Stimulated activated CD8-positive, alpha-beta memory T cell treated with anti-CD3 and anti-CD28 coated beads, Interleukin-4, amount 100 ng/mL, for 24 hours (primary cell): ENCODE data around the gene PIK3CD.
A peak's percentile ranks its signal among the peaks of the same experiment; 100 is the strongest.
"Not testable (repeated sequence)": the region's sequence is repeated elsewhere in the genome, so short reads cannot be mapped to it uniquely, and the experiment has no call there.

Experiments used
- DNase-seq: peaks from one replicate; pipeline ENCODE4 v3.0.0-alpha.2; 2020; ENCODE audit warnings: low read depth

PIK3CD gene

DNA sequence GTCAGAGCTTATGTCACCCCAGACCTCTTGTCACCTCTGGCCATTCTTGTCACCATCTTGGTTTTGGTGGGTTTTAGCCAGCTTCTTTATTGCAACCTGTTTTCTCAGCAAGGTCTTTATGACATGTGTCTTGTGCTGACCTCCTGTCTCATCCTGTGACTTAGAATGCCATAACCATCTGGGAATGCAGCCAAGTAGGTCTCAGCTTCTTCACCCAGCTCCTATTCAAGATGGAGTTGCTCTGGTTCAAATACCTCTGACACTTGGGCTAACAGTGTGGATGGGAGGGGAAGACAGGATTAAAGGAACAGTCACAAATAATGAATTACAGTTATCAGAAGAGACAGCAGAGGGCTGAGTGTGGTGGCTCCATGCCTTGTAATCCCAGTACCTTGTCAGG lies 30.5 kb upstream of the PIK3CD start:
- no peak for DNase-seq

DNA sequence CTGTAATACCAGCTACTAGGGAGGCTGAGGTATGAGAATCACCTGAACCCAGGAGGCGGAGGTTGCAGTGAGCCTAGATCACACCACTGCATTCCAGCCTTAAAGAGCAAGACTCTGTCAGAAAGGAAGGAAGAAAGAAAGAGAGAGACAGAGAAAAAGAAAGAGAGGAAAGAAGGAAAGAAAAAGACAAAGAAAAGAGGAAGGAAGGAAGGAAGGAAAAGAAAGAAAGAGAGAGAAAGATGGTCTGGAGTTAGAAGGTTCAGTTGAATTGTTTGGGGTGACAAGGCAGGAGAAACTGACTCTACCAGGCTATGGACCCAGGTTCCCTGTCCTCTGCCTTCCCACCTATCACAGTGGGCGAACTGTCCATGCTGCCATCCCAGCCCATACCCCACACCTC lies 27.4 kb upstream of the PIK3CD start:
- DNase-seq, result no peak

DNA sequence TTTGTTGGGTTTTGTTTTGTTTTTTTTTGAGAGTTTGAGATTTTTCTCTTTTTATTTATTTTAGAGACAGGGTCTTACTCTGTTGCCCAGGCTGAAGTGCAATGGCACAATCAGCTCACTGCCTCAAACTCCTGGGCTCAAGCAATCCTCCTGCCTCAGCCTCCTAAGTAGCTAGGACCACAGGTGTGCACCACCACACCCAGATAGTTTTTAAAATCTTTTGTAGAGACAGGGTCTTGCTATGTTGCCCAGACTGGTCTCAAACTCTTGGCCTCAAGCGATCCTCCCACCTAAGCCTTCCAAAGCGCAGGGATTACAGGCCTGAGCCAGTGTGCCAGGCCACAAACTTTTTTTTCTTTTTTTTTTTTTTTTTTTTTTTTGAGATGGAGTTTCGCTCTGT lies 26.5 kb upstream of the PIK3CD start:
- DNase-seq, result not testable (repeated sequence)

DNA sequence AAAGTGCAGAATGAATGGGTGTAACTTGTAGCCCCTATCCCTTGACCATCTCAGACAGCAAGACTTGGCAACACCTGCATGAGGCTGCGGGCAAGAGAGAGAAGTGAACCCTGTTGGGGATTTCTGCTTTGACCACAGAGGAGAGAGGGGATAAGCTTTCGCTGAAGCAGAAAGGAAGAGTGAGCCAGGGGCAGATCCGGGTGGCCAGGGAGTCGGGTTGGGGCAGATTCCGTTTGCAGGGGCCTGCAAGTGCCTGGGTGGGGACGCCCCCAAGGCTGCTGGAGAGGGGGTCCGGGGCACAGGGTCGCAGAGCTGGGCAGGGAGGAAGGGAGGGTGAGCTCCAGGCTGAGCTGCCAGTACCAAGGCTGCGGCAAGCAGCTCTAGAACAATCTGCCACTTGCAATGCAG lies 25.3 kb upstream of the PIK3CD start:
- no peak for DNase-seq

DNA sequence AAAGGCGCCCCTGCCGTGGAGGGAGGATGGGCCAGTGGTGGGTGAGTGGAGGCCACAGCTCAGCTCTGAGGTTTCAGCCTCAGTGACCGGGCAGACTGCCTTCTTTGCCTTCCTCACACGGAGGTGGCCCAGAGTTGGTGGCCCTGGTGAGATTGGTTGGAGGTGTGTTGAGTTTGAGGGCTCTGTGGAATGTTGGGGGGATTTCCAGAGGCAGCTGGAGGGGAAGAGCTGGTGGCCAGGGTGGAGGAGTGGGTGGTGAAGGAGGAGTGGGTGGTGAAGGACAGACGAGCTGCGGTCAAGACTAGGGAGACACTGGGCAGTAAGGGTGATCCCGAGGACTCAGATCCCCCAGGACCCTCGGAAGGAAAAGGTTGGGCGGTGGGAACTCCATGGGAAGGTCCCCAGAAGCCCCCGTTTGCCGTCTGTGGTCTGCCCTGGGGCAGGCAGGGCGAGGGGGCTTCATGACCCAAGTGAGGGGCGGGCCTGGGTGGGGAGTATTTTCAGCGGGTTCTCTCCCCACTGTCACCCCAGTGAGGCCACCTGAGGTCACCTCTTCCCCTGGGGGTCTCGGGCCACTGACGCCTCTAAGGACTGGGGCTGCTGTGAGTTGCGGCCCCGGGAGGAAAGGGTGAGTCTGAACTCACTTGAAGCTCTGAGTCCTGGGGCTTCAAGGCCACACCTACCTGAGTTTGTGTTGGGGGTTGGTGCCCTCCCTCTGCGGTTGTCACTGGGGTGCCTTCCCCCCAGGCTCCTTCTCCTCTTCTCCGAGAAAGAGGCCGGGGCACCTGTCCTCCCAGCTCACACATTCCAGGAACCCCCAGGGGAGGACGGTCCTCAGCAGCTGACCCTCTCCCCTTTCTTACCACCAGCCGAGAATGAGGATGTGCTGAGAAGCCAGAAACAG lies 22.7 kb upstream of the PIK3CD start:
- peak; percentile 57 for DNase-seq

DNA sequence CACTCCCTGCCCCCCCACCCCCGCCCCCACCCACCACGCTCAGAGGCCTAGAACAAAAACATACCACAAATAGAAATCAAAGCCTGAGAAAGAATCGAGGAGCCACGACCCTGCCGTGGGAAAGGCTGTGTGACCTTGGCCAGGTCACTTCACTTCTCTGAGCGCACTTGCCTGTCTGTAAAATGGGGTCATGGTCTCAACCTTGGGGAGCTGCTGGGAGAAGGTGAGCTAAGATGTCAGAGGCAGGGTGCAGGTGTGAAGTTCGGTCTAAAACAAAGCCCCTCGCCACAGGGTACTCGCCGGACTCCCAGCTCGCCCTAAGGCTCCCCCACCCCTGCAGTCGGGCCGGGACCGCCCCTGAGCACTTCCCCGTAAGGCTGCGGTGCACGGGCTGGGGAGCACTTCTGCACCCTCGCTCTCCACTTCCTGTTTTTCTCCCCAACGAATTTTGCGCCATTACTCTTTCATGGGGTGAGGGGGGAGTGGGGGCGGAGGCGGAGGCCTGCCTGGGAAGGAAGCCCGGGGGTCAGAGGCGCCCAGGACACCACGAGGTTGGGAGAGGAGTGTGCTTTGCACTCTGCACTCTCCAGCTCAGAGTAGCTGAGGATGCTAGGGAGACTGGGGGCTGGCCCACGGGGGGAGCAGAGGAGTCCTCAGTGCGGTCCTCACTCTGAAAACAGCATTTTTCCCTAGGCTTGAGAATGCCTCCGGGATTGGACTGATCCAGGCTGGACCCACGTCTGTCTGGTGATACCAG lies 21.9 kb upstream of the PIK3CD start:
- peak; percentile 67 for DNase-seq

DNA sequence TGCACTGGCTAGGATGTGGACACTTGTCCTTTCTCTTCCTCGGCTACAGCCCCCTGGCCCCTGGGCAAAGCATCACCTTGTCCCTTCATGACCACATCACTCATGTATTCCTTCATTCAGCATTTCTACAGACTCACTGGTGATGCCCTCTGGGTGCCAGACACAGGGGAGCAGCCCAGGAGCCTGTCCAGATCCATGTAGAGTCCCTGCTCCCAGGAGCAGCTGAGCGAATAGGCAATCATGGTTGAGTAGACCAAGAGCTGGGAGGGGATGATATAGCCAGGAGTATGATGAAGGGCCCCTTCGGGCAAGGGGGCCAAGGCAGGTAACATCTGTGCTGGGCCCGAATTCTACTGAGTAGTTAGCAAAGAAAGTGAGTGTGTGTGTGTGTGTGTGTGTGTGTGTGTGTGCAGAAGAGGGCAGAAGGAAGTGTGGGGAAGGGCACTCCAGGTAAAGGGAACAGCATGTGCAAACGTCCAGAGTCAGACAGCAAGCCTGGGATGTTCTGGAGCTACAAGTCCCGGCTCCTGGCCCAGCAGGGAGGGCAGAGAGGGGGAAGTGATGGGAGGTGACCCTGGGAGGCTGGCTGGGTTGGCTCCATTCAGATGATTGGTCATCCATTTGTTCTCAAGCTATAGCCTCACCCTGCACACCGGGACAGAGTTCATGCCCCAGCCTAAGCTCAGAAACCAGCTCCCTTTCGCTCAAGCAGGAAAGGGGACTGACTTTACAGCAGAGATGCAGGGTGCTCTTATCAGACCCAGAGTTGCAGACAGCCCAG lies 21.0 kb upstream of the PIK3CD start:
- no peak for DNase-seq

DNA sequence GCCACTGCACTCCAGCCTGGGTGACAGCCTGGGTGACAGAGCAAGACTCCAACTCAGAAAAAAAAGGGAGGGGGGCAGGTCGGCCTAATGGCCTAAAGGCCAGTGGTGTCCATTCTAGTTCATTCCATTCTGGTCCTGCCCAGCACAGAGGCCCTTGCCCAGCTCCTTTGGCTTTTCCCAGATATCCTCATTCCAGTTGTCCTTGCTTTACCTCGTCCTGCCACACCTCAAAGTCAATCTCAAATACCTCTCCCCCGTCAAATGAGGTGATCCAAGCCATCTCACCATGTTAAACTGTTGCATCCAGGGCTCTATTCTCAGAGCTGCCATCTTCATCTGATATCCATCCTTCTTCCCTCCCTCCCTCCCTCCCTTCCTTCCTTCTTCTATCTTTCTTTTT lies 19.9 kb upstream of the PIK3CD start:
- no peak for DNase-seq

DNA sequence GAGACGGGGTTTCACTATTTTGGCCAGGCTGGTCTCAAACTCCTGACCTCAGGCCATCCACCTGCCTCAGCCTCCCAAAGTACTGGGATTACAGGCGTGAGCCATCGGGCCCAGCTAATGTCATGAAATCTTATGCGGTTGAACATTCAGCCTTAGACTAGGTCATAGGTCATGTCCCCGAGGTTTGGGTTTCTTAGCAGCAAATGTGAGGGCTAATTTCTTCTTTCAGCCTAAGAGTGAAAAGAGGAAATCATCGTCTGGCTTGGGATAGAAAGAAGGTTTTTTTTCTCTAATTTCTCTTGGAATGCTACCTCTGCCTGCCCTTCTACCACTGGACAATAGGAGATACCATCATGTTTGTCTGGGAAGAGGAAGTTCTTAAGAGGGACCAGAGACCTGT lies 18.0 kb upstream of the PIK3CD start:
- DNase-seq, result no peak

DNA sequence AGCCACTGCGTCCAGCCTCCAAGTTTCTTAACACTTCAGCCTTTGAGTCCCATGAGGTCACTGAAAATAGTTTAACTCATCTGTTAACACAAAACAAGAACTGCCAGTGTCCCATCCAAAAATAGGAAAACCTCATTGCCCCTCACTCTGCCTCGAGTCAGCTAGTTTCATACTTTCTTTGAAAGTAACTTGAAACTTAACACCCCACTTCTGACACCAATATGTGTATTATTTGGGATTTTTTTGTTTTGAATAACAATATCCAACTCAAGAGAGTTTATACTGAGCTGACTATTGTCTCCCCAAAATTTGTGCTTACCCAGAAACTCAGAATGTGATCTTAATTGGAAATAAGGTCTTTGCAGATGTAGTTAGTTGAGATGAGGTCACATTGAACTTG lies 16.9 kb upstream of the PIK3CD start:
- no peak for DNase-seq

DNA sequence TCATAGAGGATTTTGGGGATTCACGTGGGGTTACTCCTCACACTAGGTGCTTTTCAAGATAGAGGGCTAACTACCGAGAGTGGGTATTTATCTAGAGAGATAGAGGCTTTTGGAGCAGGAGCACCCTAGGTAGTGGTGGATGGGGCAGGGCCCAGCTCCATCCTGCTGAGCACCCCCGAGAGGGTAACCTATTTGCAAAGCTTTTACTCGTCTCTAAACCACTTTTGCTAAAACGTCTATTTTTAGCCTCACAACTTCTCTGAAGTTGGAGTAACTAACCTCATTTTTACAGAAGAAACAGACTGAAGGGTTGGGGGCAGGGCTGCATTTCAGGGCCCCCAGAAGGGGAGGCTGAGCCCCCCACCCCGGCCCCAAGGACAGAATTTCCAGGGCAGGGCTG lies 12.3 kb upstream of the PIK3CD start:
- no peak for DNase-seq

DNA sequence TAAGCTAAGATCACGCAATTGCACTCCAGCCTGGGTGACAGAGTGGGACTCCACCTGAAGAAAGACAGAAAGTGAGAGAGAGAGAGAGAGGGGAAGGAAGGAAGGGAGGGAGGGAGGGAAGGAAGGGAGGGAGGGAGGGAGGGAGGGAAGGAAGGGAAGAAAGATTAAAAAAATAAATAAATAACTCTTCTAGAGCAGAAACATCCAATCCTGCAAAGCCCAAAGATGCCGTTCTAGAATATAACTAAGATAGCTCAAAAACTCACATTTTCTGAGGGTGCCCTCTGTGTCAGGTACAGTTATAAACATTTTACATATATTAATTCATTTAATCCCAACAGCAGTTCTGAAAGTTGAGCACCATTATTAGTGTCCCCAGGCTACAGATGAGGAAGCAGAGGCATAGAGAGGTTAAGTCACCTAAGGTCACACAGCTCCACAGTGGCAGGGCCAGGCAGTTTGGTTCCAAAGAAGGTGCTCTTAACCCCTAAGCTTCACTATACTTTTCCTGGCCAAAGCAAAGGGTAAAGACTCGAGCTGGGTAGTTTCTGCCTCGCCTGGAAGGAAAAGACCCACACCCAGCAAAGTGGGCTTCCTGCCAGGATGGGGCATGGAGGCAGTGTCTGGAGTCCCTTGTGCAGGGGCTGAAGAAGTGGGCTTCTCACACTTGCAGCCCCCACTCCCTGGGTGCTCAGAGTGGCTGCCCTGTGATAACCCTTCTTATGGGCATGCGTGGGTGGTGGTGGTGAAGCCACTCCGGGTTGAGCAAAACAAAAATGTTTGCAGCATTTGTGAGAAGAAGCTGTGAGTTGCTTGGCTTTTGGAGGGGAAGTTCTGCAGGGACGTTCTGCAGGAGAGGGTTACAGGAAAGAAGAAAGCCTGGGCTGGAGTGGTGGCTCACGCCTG lies 7.9 kb upstream of the PIK3CD start:
- peak; percentile 16 for DNase-seq

DNA sequence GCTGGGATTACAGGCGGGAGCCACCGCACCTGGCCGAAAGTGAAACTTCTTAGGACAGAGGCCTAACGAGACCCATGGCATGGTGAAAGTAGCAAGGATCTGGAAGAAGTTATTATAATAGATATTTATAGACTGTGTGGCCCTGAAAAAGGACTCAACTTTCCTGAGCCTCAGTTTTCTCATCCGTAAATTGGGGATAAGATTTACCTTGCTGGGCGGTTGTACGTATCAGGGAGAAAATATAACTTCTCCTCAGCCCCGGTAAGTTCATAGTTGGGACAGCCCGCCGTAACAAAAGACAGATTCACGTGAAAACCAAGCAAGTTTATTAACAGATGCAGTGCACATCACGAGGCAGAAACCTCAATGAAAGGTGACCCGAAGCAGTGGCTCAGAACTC lies 5.5 kb upstream of the PIK3CD start:
- no peak for DNase-seq

DNA sequence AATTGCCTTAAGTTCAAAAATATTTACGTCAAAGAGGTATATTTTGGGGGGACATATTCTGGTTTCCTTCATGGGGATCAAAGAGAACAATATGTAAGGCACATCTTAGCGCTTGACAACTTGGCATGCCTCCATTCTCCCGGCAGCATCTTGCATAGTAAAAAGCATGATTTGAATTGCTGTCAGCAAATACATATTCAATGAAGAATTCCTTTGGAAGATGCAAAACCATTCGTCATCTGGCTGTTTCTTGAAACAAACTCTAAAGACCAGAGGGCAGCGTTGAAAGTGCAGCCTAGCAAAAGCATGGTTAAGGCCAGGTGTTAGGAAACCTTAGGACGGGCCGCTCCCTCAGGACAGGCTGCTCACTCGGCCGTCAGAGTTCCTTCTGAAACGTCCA lies 3.4 kb upstream of the PIK3CD start:
- DNase-seq, result no peak

DNA sequence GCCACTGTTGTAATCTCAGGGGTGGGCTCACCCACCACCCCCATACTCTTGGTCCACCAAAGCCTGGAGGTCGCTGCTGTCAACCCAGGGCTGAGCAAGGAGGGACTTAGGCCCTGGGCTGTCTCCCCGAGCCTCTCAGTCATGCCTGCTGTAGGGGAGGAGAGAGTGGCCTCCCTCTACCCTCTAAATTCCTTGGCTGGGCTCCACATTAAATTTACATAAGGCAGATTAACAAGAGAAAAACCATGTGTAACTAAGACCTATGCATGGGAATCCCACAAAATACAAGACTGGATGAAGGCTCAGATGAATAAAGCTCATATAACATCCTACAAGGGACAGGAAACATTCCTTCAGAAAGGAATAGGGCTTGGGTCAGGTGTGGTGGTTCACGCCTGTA lies 1.8 kb upstream of the PIK3CD start:
- DNase-seq, result no peak

DNA sequence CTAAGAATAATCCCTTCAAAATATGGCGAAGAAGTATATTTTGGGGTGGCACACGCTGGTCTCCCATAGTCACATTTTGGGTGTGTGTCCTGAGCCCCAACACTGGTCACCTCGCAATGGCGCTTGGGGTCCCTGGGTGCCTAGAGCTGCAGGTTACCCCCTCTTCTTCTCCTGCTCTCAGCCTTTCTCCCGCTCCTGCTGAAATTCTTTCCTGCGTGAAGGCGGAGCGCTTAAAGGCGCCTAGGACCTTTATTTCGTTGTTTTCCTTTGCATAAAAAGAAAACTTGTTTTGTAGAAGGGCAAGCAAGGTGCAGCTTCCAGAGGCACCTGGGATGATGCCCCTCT lies 339 bp upstream of the PIK3CD start:
- DNase-seq, result no peak

DNA sequence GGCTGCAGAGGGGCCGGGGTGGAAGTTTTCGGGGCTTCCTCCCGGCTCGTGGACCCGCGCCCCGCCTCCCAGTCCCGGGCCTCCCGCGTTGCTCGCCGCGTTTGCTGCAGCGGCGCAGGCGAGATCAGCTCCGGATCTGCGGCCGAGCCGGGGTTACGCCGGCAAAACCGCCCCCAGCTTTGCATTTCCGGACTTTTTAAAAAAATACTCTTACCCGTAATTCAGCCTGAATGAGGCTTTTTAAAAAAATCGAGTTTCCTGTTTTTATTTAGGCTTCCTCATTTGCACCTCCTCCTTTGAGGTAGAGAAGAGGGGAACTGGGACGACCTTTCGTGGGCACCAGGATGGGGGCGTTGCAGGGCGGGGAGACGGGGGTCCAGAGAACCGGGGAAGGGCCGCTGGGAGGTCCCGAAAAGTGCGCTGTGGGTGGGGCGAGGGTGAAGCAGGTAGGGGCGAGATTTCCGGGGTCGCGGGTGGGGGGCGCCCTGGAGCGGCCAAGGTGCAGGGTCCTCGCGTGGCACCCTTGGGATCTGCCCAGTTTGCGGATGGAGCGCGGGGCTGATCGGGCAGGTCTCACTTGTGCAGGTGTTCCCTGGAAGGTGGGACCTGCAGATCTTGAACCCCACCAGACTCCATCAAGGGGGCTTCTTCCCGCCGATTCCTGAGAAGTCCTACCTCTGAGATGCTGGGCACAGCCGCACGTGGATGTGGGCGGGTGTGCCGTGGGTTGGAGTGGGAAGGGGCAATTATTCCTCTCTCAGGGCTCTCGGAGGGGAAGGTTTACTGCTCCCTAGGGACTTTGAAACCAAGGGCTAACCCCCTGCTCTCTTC lies 1.1 kb downstream of the PIK3CD start:
- DNase-seq, result peak; percentile 44

DNA sequence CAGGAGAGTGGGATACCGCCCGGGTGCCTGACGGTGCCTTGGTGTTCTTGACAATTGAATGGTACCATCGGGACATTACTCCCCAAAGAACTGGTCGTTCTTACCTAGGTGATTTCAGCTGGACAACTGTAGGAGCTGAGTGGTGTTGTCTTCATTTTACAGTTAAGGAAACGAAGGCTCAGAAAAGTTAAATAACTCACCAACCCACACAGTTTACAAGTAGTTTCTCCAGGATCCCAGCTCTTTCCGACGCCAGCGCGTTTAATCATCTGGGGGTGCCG lies 1.6 kb downstream of the PIK3CD start:
- no peak for DNase-seq

DNA sequence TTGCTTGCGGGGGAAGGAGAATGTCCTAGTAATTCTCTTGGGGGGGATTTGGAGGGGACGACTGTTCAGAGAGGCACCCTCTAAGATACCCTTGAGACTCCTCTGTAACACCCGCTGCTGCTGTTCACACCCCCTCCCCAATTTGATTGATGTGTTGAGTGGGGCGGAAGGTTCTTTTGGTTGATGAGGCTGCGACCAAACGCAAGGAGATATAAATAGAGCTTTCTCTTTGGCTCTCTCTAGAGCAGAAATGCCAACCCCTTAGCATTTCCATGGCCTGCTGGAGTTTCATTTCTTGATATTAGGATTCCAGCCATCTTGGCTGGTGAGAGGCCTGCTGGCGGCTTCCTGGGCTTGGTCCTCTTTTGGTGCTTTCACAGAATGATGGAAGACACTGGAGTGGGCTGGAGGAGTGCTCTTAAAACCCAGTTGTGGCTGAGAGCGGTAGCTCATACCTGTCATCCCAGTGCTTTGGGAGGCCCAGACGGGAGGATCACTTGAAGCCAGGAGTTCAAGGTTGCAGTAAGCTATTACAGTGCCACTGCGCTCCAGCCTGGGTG lies 2.0 kb downstream of the PIK3CD start:
- DNase-seq, result no peak

DNA sequence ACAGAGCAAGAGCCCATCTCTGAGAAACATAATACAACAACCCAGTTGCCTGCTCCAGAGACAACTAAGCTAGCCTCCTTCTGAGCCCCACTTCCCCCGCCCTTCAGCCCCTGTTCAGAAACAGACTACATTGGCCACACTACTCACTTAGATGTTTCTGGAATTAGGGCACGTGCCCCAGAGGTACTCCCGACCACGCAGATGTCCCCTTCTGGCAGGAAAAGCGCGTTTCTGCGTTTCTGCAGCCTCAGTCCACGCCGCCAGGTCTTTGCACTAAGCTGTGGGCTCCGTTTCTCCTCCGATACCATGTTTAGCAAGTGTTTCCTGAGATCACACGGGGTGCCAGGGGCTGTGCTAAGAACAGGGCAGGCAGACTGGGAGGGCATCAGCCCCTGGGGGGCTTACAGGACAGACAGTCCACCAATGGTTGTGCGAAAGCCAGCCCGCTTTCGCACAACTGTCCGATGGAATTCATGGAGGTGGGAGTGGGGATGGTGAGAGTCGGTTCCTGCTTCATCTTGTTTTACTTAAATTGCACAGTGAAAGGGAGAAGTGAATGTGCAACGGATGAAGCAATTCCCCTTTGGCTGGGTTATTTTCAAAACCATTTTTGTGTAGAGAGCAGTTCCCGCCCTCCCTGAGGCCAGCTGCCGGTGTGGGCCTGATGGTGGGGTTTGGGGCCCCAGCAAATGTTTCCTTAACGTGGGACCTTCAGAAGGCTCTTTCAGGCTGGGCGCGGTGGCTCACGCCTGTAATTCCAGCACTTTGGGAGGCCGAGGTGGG lies 2.7 kb downstream of the PIK3CD start:
- DNase-seq, result no peak
